HCT116 (cell line): ENCODE measurements around the gene DCUN1D2. TPM values are rescaled to one million over a fixed set of nuclear protein-coding genes. Genes with fewer than 3 reads are reported as not detected.

Experiments used
- ATAC-seq: fragments of 200-7000 bp; cut with Tn5 transposase; 2 replicates; pipeline ENCODE4 v1.9.1; 2020; ENCODE audit warnings: mild to moderate bottlenecking, moderate library complexity
- BruUV-seq: library from RNA; stranded (reverse); fragments of 400-500 nt; replicated peaks from 2 replicates; lab custom pipeline; 2021; lab: Mats Ljungman, UMichigan
- CTCF ChIA-PET: fragments of 300-600 bp; sonication (Branson Sonifier 250); formaldehyde crosslinking; loops from one replicate; lab custom pipeline; 2021; ENCODE audit warnings: antibody characterized with exemption; lab: Charles Lee
- POLR2A ChIA-PET: fragments of 300-600, 350-600 bp; sonication (Branson Sonifier 250); formaldehyde crosslinking; loops from one replicate; lab custom pipeline; 2021; ENCODE audit warnings: antibody characterized with exemption; lab: Charles Lee
- RAD21 ChIA-PET, 2 experiments: fragments of 300-600 bp; sonication (Branson Sonifier 250); formaldehyde crosslinking; loops; one replicate each; lab custom pipeline; 2023; ENCODE audit warnings: low total read pairs in 2 of 2; ENCODE audit not compliant: uncharacterized antibody in 2 of 2, unreplicated experiment in 2 of 2, low non-redundant PET in 1 of 2; lab: Charles Lee
- DNase-seq: peaks from one replicate; pipeline ENCODE4 v3.0.0-alpha.2; 2010; ENCODE audit warnings: low read depth, low spot score
- H2AFZ ChIP-seq: fragments of 200-600 bp; shearing (Covaris generic), sonication (generic); 2 replicates; pipeline ENCODE4 v1.6.1; 2017; ENCODE audit warnings: low read depth, mixed run types, mixed read lengths, antibody characterized with exemption, low read length; ENCODE audit not compliant: poor library complexity, severe bottlenecking
- H3K27ac ChIP-seq: 2 replicates; pipeline ENCODE4 v1.5.1; 2012; ENCODE audit warnings: low read depth, low read length
- H3K27me3 ChIP-seq: fragments of 200-600 bp; sonication (generic); 2 replicates; pipeline ENCODE4 v1.6.1; 2016; ENCODE audit warnings: mixed run types, low read length, mixed read lengths; ENCODE audit not compliant: insufficient read depth
- H3K36me3 ChIP-seq, 2 experiments: fragments of 200-500 bp in 1 of 2; fragments of 200-600 bp in 1 of 2; sonication (Bioruptor generic) in 1 of 2; sonication (generic) in 1 of 2; 2 replicates each; pipeline versions ENCODE4 v1.5.1 to v1.6.1; 2014 to 2016; ENCODE audit warnings: low read length in 2 of 2, inconsistent platforms in 1 of 2, mixed read lengths in 1 of 2, mixed run types in 1 of 2; ENCODE audit not compliant: insufficient read depth in 2 of 2, control insufficient read depth in 1 of 2
- H3K4me1 ChIP-seq, 2 experiments: fragments of 200-600 bp in 1 of 2; sonication (generic) in 1 of 2; 2 replicates each; pipeline versions ENCODE4 v1.5.1 to v1.6.1; 2012 to 2017; ENCODE audit warnings: low read length in 2 of 2, inconsistent platforms in 1 of 2, mild to moderate bottlenecking in 1 of 2, mixed read lengths in 1 of 2, mixed run types in 1 of 2, moderate library complexity in 1 of 2; ENCODE audit not compliant: insufficient read depth in 2 of 2, control insufficient read depth in 1 of 2
- H3K4me2 ChIP-seq: fragments of 200-600 bp; sonication (generic); 2 replicates; pipeline ENCODE4 v1.6.1; 2017; ENCODE audit warnings: mixed run types, low read length, mixed read lengths
- H3K4me3 ChIP-seq, 2 experiments: fragments of 200-600 bp in 1 of 2; sonication (generic) in 1 of 2; replicated peaks in 1 of 2; 2 replicates each; pipeline ENCODE4 v1.5.1; 2011 to 2016; ENCODE audit warnings: low read length in 2 of 2, control low read depth in 1 of 2, low read depth in 1 of 2, mild to moderate bottlenecking in 1 of 2, mixed read lengths in 1 of 2, mixed run types in 1 of 2
- H3K79me2 ChIP-seq: fragments of 200-600 bp; sonication (generic); 2 replicates; pipeline ENCODE4 v1.6.1; 2017; ENCODE audit warnings: mild to moderate bottlenecking, mixed run types, low read length, moderate library complexity, mixed read lengths; ENCODE audit not compliant: insufficient read depth
- H3K9ac ChIP-seq: fragments of 200-600 bp; sonication (generic); 2 replicates; pipeline ENCODE4 v1.6.1; 2016; ENCODE audit warnings: low read length, mixed read lengths
- H3K9me2 ChIP-seq: fragments of 200-600 bp; sonication (generic), shearing (Covaris generic); 2 replicates; pipeline ENCODE4 v1.6.1; 2017; ENCODE audit warnings: mixed run types, mild to moderate bottlenecking, moderate library complexity; ENCODE audit not compliant: insufficient read depth
- H3K9me3 ChIP-seq, 2 experiments: fragments of 200-500 bp in 1 of 2; fragments of 200-600 bp in 1 of 2; sonication (Bioruptor generic) in 1 of 2; sonication (generic) in 1 of 2; 2 replicates each; pipeline ENCODE4 v1.6.1; 2014 to 2017; ENCODE audit warnings: low read length in 2 of 2, mixed read lengths in 2 of 2, inconsistent platforms in 1 of 2, low read depth in 1 of 2, mild to moderate bottlenecking in 1 of 2, mixed run types in 1 of 2, moderate library complexity in 1 of 2; ENCODE audit not compliant: control insufficient read depth in 1 of 2, insufficient read depth in 1 of 2
- H4K20me1 ChIP-seq: fragments of 200-600 bp; sonication (generic), shearing (Covaris generic); 2 replicates; pipeline ENCODE4 v1.6.1; 2017; ENCODE audit warnings: mixed run types, mild to moderate bottlenecking, moderate library complexity; ENCODE audit not compliant: insufficient read depth
- ATF3 ChIP-seq: IDR thresholded peaks from 2 replicates; pipeline ENCODE4 v1.6.1; 2012
- CBX3 ChIP-seq: IDR thresholded peaks from 2 replicates; pipeline ENCODE4 v1.6.1; 2012; ENCODE audit warnings: low read depth
- CTCF ChIP-seq, 3 experiments: fragments of 200-600 bp in 1 of 3; sonication (generic) in 1 of 3; IDR thresholded peaks in 2 of 3; conservative IDR thresholded peaks in 1 of 3; 2 replicates each; pipeline ENCODE4 v1.5.1; 2012 to 2017; ENCODE audit warnings: low read depth in 2 of 3, low read length in 2 of 3, antibody characterized with exemption in 1 of 3, borderline replicate concordance in 1 of 3, control low read depth in 1 of 3, mild to moderate bottlenecking in 1 of 3, mixed read lengths in 1 of 3, mixed run types in 1 of 3, moderate library complexity in 1 of 3; ENCODE audit not compliant: insufficient read depth in 1 of 3
- EZH2phosphoT487 ChIP-seq: fragments of 200-600 bp; IDR thresholded peaks from 2 replicates; pipeline ENCODE4 v1.6.1; 2018; ENCODE audit warnings: antibody characterized with exemption, borderline replicate concordance
- FOSL1 ChIP-seq: IDR thresholded peaks from 2 replicates; pipeline ENCODE4 v1.6.1; 2012; ENCODE audit warnings: low read depth
- JUND ChIP-seq: IDR thresholded peaks from 2 replicates; pipeline ENCODE4 v1.6.1; 2012
- MAX ChIP-seq: IDR thresholded peaks from 2 replicates; pipeline ENCODE4 v1.6.1; 2012
- POLR2A ChIP-seq: IDR thresholded peaks from 2 replicates; pipeline ENCODE4 v1.7.0; 2011; ENCODE audit warnings: borderline replicate concordance; ENCODE audit not compliant: insufficient read depth, insufficient read length; ENCODE audit errors: extremely low read depth
- POLR2AphosphoS5 ChIP-seq: IDR thresholded peaks from 2 replicates; pipeline ENCODE4 v1.6.1; 2011; ENCODE audit warnings: mild to moderate bottlenecking, low read depth, low read length, moderate library complexity
- RAD21 ChIP-seq: IDR thresholded peaks from 2 replicates; pipeline ENCODE4 v1.6.1; 2012; ENCODE audit warnings: low read depth, mild to moderate bottlenecking
- SIN3A ChIP-seq: IDR thresholded peaks from 2 replicates; pipeline ENCODE4 v1.6.1; 2012; ENCODE audit warnings: low read depth
- SP1 ChIP-seq: IDR thresholded peaks from 2 replicates; pipeline ENCODE4 v1.6.1; 2012; ENCODE audit warnings: low read depth
- TCF7L2 ChIP-seq: IDR thresholded peaks from 2 replicates; pipeline ENCODE4 v1.7.0; 2011; ENCODE audit warnings: borderline replicate concordance, inconsistent platforms; ENCODE audit not compliant: insufficient read depth, insufficient read length; ENCODE audit errors: extremely low read depth
- ZFX ChIP-seq: fragments of 450-650 bp; IDR thresholded peaks from 2 replicates; pipeline ENCODE4 v1.6.1; 2017
- ZNF274 ChIP-seq: fragments of 200-500 bp; sonication (Bioruptor generic); IDR thresholded peaks from 2 replicates; pipeline ENCODE4 v1.6.1; 2014; ENCODE audit warnings: mild to moderate bottlenecking, low read depth, low read length, inconsistent platforms
- intact Hi-C: fragments of 100-400 bp; cut with micrococcal nuclease; formaldehyde crosslinking; loops from 2 replicates; pipeline ENCODE4 v1.10.0; 2022
- total RNA-seq: library from RNA; stranded (reverse); gene quantifications from one replicate; pipeline ENCODE4 v1.2.1, GENCODE V29; 2021; ENCODE audit not compliant: unreplicated experiment

The DCUN1D2 gene
- total RNA-seq, 1 experiment from 2014 or later: 25.4 TPM

DNA sequence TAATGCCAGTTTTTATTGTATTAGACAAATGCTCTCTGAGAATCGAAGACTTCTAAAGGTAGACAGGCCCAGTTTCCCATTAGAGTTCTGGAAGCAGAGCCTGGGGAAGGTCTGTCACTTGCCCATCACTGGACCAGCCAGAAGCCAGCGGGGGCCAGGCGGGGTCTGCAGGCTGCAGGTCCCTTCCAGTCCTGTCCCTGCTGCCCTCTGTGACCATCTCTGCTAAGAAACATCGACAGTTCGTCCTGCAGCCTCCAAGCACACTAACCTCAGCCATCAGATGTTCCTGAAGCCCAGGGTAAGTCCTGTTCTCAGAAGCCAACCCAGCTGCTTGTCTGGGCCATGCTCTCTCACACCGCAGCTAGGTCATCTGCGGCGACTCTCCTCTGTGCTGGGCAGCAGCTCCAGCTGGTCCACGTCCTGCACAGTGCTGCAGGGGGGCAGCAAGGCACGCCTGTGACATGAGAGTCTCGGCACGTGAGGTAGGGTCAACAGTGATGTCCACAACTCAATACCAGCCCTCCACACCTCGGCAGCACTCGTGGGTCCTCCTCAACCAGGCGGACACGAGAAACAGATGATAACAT, 34.3 kb downstream of the DCUN1D2 start:
- ChIA-PET CTCF (no interaction called here), RAD21 (no interaction called here), POLR2A (no interaction called here)
- no peak for DNase-seq
- H4K20me1 ChIP-seq: no peaks in the 10 kb centered on the region
- intact Hi-C loops: loop anchor here (5.0 kb wide), 1 partner anchor 106 kb away; no protein-coding TSS in a partner anchor
- H3K9me3 ChIP-seq: no peaks in the 10 kb centered on the region
- no peaks in the 10 kb centered on the region for H3K79me2 ChIP-seq
- H3K27ac ChIP-seq: no peak overlapping the region
- no peaks in the 10 kb centered on the region for H3K27me3 ChIP-seq
- H2AFZ ChIP-seq: no peak overlapping the region
- peaks cover 21 to 23% of the 10 kb centered on the region in 2 experiments; a peak in 3 of 4 replicates for H3K36me3 ChIP-seq
- ATAC-seq: no peak
- no peaks in the 10 kb centered on the region for H3K4me1 ChIP-seq
- BruUV-seq: no TSS peak
- H3K9ac ChIP-seq: no peak overlapping the region
- TF ChIP-seq CBX3 (no peak), POLR2A (no peak), RAD21 (no peak), ZNF274 (no peak), ZFX (no peak), FOSL1 (no peak), TCF7L2 (no peak), SIN3A (no peak), MAX (no peak), POLR2AphosphoS5 (no peak), JUND (no peak), ATF3 (no peak), SP1 (no peak), EZH2phosphoT487 (no peak), CTCF (IDR thresholded peaks at IDR 0.05 in 2 of 3, conservative IDR thresholded peaks at IDR 0.05 in 1 of 3; ENCODE audit: borderline replicate concordance in 1 of 3, insufficient read depth in 1 of 3, low read depth in 2 of 3, low read length in 2 of 3) (no peak)
- no peaks in the 10 kb centered on the region for H3K9me2 ChIP-seq
- H3K4me3 ChIP-seq: no peak overlapping the region
- H3K4me2 ChIP-seq: no peak overlapping the region
